A549 treated with AZD9567 at 1 μM for 4 hours (cell line): ENCODE data around the gene BLCAP. TPM values are rescaled to one million over a fixed set of nuclear protein-coding genes. Genes with fewer than 3 reads are reported as not detected.

Source experiments
- total RNA-seq: library from RNA; stranded (reverse); fragments of 200-300 nt; extraction: Qiagen RNA extraction; gene quantifications from 5 replicates; pipeline ENCODE4 v1.2.3, GENCODE V29; 2022; ENCODE audit not compliant: insufficient read depth

Gene BLCAP, protein sequence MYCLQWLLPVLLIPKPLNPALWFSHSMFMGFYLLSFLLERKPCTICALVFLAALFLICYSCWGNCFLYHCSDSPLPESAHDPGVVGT
- total RNA-seq = 45.4 to 53.5 TPM (median 50.4 TPM) in 5 replicates

DNA sequence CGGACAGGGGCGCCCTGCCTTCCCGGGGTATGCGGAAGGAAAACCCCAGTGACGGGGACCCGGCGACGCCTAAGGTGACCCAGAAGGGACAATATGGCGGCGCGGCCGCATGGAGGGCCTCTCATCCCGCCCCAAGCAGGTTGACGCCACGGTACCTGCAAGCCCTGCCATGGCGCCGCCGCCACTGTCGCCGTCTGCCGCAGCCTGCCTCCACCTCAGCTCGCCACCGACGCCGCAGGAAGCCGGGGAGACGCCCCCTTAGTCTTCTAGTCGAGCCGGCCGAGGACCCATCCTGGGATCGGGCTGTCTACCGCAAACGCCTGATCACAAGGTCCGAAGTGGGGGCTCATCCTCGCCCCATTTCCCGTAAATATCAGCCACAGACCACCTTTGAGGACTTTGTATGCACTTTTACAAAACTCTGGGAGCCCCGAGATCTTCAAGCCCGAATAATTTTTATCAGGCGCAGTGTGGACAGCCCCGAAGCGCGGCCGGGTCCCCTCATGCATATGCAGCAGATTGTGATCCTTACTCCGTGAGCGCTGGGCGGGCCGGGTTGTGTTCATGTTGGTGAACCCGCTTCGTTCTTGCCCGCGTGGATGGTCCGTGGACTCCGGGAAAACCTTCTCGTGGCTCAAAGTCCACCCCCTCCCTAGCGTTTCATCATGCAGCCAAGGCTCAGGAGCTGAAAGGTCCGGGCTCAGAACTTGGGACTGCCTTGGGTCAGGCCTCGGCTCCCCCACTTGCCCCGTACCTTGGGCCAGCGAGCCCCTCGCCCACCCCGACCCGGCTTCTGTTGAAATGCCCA, at the start of gene BLCAP:
TSS of gene BLCAP (minus strand) at position 239 of the 808 bp plus-strand sequence. CDS start 8,702 bp downstream, outside the sequence.

DNA sequence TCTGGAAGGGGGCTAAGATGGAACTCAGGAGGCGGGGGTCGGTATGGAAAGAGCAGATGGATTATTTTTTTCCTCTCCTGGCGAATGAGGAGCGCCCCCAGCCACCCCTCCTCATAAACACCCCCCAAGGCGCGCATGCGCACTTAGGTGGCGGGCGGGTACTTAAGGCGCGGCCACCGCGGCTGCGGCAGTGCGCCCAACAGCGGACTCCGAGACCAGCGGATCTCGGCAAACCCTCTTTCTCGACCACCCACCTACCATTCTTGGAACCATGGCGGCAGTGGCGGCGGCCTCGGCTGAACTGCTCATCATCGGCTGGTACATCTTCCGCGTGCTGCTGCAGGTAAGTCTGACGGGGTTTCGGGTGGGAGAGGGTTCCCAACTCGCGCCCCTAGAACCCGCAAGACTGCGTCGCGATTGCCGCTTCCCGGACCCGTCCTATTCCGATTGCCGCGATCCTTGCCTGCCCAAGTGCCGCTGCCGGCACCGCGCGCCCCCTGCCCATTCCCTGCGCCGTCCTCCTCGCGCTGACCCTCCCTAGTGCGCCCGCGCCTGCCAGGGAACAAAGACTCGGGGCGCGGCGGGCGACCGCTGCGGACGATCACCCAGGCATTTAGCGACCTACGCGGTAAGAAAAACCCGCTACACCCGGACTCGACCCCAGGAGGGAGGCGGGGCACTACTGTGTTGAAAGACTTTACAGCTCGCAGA, 6.5 kb downstream of the BLCAP start, which contains the start of gene NNAT:
TSS of gene NNAT (plus strand) at position 190 of the 711 bp plus-strand sequence. CDS start at position 272, 82 bp downstream.

Other genes with a start within 250 kb of the BLCAP start
- 76.0 to 96.6 TPM (median 90.6 TPM) in 5 replicates for gene MANBAL, start 238.2 kb downstream of the BLCAP start, total RNA-seq
- gene SRC, start 181.7 kb downstream of the BLCAP start, total RNA-seq = 111 to 127 TPM (median 122 TPM) in 5 replicates
- gene NNAT, start 6.6 kb downstream of the BLCAP start, total RNA-seq = not detected in 5 replicates
- gene CTNNBL1, start 166.2 kb upstream of the BLCAP start, total RNA-seq = 47.6 to 64.9 TPM (median 63.9 TPM) in 5 replicates